GM19238 (cell line): Measurements from ENCODE around the gene TEKT1.
"Not testable (repeated sequence)": the region's sequence is repeated elsewhere in the genome, so short reads cannot be mapped to it uniquely, and the experiment has no call there.

Experiments
- DNase-seq: peaks from one replicate; pipeline ENCODE4 v3.0.0; 2011; ENCODE audit warnings: low spot score; ENCODE audit not compliant: insufficient read length

TEKT1 gene

GRCh38 chr17:6831661-6832263, at the start of gene TEKT1:
Gene TEKT1 (minus strand): TSS chr17:6831729. CDS start chr17:6830376, 1,353 bp downstream.
- DNase-seq = peak; percentile 41

DNA sequence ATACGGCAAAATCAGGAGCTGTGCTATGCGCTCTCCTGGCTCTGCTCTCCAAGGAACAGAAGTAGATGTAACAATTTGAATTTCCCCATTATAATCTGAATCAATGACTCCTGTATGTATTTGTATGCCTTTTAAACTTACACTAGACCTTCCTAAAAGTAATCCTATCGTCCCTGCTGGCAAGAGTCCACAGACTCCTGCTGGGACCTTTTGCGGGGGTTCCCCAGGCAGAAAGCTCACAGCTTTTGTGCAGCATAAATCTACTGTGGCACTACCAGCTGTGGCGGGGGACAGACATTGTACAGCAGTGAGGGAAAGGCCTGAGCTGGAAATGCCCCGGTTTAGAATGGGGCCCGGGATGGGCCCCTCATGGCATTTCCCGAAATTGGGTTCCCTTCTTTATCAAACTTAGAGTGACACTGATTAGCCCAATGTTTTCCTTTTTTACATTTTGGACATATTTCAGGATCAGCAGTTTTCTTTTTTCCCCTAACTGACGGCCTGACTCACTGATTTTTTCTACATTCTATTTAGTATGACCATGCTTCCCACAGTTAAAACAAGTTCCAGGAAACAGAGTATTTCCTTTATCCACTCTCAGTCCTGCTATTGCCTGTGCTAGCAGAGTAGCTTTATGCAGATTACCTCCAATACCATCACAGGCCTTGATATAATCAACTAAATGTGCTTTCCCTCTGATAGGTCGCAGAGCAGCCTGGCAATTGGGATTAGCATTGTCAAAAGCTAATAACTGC, 47.9 kb upstream of the TEKT1 start:
- not testable (repeated sequence) for DNase-seq

DNA sequence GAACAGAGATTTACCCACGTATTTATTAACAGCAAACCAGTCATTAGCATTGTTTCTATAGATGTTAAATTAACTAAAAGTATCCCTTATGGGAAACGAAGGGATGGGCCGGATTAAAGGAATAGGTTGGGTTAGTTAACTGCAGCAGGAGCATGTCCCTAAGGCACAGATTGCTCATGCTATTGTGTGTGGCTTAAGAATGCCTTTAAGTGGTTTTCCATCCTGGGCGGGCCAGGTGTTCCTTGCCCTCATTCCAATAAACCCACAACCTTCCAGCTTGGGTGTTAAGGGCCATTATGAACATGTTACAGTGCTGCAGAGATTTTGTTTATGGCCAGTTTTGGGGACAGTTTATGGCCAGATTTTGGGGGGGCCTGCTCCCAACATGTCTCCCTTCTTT, 43.7 kb upstream of the TEKT1 start:
- not testable (repeated sequence) for DNase-seq

GRCh38 chr17:6872936-6873335, 41.4 kb upstream of the TEKT1 start:
- DNase-seq = no peak

- no peak for DNase-seq
Measured at GRCh38 chr17:6870841-6871240, 39.3 kb upstream of the TEKT1 start.

GRCh38 chr17:6868582-6868981, 37.1 kb upstream of the TEKT1 start:
- no peak for DNase-seq

GRCh38 chr17:6867849-6868248, 36.3 kb upstream of the TEKT1 start:
- DNase-seq = no peak

- DNase-seq = no peak
Measured at GRCh38 chr17:6862825-6863224, 31.3 kb upstream of the TEKT1 start.

DNA sequence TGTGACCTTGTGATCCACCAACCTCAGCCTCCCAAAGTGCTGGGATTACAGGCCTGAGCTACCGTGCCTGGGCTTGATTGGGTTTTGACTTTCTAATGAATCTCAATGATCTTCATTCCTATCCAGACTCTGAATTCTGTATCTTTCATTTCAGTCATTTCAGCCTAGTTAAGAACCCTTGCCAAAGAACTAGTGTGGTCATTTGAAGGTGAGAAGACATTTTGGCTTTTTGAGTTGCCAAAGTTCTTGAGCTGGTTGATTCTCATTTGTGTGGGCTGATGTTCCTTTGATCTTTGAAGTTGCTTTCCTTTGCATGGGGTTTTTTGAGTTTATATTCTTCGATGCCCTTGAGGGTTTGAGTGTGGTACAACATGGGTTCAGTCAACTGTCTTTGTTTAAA, 30.6 kb upstream of the TEKT1 start:
- no peak for DNase-seq

DNA sequence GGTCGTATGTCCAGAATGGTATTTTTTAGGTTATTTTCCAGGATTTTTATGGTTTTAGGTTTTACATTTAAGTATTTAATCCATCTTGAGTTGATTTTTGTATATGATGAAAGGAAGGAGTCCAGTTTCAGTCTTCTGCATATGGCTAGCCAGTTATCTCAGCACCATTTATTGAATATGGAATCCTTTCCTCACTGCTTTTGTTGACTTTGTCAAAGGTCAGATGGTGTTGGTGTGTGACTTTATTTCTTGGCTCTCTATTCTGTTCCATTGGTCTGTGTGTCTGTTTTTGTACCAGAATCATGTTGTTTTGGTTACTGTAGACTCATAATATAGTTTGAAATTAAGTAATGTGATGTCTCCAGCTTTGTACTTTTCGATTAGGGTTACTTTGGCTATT, 26.4 kb upstream of the TEKT1 start:
- no peak for DNase-seq

GRCh38 chr17:6857336-6857735, 25.8 kb upstream of the TEKT1 start:
- DNase-seq = no peak

DNA sequence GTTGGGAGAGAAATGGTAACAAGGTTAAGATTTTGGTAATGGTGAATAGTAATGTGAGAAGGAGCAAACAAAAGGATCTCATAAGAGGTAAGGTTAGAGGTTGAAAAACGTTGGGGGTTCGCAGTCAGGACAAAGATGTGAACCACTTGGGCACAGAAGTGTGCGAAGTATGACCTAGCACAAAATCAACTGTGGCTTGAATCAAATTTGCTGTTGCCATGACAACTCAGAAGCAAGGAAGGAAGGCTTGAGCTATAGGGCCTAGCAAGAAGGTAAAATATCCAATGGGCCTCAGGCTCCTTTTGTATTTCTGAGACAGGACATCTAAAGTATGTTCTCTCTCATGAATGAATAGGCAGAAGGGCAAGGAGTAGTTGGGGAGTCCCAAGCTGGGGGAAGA, 24.5 kb upstream of the TEKT1 start:
- no peak for DNase-seq

DNA sequence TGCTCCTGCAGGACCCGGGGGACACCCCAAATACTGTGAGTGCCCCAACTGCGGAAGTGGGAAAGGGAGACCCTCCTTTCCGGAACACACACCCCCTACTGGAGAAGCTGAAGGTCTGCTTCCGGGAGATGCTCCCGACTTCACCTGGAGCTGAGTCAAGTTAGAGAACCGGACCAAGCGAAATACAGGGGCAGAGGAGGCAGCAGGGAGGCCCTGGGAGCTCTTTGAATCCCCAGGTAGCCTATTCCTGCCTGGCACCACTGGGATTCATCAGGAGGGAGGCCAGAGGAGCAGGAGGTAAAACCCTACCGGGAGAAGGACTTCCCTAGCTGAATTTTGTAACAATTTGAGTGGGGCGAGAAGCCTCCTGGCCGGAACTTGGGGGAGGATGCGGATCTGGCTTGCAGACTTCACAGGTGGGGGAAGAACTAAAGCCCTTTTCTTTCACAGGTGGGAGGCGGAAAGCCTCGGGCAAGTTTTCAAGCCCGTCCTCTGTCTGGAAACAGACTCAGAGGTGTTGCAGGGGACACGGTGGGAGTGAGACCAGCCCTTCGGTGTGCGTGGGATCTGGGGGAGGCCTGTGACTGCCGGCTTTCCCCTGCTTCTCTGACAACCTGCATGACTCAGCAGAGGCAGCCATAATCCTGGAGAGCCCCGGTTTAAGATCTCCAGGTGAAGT, 22.4 kb upstream of the TEKT1 start:
- DNase-seq = no peak

DNA sequence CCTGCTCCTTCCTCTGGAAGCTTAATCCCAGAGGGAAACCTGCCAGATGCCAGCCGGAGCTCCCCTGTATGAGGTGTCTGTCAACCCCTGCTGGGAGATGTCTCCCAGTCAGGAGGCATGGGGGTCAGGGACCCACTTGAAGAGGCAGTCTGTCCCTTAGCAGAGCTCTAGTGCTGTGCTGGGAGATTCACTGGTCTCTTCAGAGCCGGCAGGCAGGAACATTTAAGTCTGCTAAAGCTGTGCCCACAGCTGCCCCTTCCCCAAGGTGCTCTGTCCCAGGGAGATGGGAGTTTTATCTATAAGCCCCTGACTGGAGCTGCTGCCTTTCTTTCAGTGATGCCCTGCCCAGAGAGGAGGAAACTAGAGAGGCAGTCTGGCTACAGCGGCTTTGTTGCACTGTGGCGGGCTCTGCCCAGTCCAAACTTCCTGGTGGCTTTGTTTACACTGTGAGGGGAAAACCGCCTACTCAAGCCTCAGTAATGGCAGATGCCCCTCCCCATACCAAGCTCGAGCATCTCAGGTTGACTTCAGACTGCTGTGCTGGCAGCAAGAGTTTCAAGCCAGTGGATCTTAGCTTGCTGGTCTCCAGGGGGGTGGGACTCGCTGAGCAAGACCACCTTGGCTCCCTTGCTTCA, 17.1 kb upstream of the TEKT1 start:
- DNase-seq = not testable (repeated sequence)

GRCh38 chr17:6846138-6846537, 14.6 kb upstream of the TEKT1 start:
- DNase-seq = not testable (repeated sequence)

DNA sequence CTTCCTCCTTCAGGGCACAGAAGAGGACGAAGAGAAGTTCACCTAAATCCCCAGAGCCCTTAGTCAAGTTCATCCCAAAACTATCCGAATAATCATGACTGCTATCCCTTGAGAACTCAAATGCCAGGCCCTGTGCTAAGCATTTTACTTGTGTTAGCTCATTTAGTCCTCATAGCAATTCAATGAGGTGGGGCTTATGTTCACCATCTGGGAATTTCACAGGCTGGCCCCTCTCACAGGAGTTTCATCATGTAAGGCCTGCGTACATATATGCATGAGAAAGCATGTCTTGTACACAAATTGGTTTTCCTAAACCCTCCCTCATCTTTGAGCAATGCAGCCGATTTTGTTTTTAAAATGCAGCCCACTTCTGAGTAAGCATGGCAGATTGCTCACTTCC, 12.9 kb upstream of the TEKT1 start:
- DNase-seq = not testable (repeated sequence)

DNA sequence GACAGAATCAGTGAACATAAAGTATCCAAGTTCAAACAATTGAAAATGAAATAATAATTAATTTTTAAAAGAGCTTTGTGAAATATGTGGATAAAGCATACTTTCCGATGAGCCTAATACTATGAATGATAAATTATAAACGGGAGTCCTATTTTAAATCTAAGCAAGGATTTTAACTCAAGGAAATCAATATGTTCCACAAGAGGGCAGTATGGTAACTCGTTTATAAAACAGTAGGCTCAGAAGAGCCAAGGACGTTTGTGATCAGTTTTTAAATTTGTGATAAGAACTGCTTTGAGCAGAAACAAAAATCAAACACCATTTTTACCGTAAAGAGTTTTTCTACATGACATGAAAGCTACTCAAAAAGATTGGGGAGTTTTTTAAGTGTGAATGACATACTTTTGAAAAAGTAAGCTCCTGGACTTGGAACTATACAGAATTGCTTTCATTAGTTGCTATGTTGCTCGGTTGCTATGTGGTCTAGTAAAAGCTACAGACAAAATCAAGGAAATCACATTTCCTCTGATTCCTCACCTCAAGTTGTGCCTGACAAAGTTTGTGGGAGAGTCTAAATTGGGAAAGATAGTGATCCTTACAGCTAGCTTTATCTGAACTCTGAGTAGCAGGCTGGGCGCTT, 11.8 kb upstream of the TEKT1 start:
- DNase-seq = no peak

GRCh38 chr17:6841769-6842168, 10.2 kb upstream of the TEKT1 start:
- not testable (repeated sequence) for DNase-seq

- DNase-seq = no peak
Measured at GRCh38 chr17:6830383-6830986, 1.0 kb downstream of the TEKT1 start.

- no peak for DNase-seq
Measured at GRCh38 chr17:6823011-6823442, 8.5 kb downstream of the TEKT1 start.

GRCh38 chr17:6818938-6819337, 12.6 kb downstream of the TEKT1 start:
- DNase-seq = no peak
